Colonic mucosa (tissue), 4 donors: ENCODE measurements around the gene STIM1. TPM values are rescaled to one million over a fixed set of nuclear protein-coding genes. Genes with fewer than 3 reads are reported as not detected.

Source experiments
- DNase-seq: peaks from one replicate; pipeline ENCODE4 v3.0.0-alpha.2; 2020
- H3K27ac ChIP-seq: fragments of 200-600 bp; one replicate; pipeline ENCODE4 v1.8.0; 2021
- H3K27me3 ChIP-seq: fragments of 200-600 bp; one replicate; pipeline ENCODE4 v1.8.0; 2021
- H3K36me3 ChIP-seq: fragments of 200-600 bp; one replicate; pipeline ENCODE4 v1.8.0; 2021
- H3K4me1 ChIP-seq: fragments of 200-600 bp; one replicate; pipeline ENCODE4 v1.8.0; 2021; ENCODE audit warnings: mild to moderate bottlenecking
- H3K4me3 ChIP-seq: fragments of 200-600 bp; one replicate; pipeline ENCODE4 v1.8.0; 2021
- H3K9ac ChIP-seq, 2 donors: one replicate each; pipeline ENCODE4 v1.7.0; 2013; ENCODE audit warnings: control low read depth in 2 of 2, low read depth in 2 of 2, low read length in 2 of 2
- H3K9me3 ChIP-seq: fragments of 200-600 bp; one replicate; pipeline ENCODE4 v1.8.0; 2021
- intact Hi-C: fragments of 100-400 bp; cut with DNase I; formaldehyde crosslinking; loops from one replicate; pipeline ENCODE4 v1.14.1; 2022
- total RNA-seq, 2 donors: library from RNA; stranded (reverse); fragmentation: NEBNext Ultra II Directional in 1 of 2; extraction: Animal tissue kit (Norgen Biotek cat#: 25700) in 1 of 2; gene quantifications; one replicate each; pipeline ENCODE4 v1.2.1, GENCODE V29; 2021
- TF ChIP-seq, protein P1 (sequence below): fragments of 200-600 bp; IDR thresholded peaks from one replicate; pipeline ENCODE4 v1.8.0; 2022; ENCODE audit warnings: antibody characterized with exemption, mild to moderate bottlenecking
- donor health status: healthy.
- donor health status: DM: no; HTN: no; CAD: no.
- donor health status: DM: no; HTN: no; CAD: no.

The STIM1 gene
- total RNA-seq, 2 donors from 2014 or later = 39.1 to 56.8 TPM

DNA sequence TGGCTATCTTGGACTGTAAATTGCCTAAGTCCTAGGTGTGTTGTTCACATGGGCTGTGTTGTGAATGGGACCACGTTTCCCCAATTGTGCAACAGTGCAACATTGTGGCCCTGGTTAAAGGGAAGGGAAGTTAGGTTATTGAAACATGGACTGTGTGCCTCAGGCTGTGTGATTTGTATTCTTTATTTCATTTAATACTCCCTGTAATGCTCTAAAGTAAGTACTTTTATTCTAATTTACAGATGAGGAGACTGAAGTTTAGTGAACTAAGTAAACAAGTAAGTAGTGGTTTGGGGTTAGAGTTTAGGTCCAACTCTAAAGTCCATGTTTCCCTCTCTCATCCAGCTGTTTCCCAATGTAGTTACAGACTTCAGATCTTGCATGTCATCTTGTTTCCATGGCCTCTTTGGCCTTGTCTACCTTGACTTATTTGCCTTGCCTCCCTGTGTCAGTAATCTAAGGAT lies 77.7 kb downstream of the STIM1 start:
- intact Hi-C loops = no loop called here
- Histone ChIP-seq H3K9ac (no peak overlapping the region), H3K27me3 (no peaks in the 10 kb centered on the region), H3K9me3 (no peaks in the 10 kb centered on the region), H3K36me3 (no peaks in the 10 kb centered on the region), H3K4me3 (no peak overlapping the region), H3K4me1 (no peaks in the 10 kb centered on the region), H3K27ac (no peak overlapping the region)
- DNase-seq = no peak
- TF ChIP-seq, protein P1, sequence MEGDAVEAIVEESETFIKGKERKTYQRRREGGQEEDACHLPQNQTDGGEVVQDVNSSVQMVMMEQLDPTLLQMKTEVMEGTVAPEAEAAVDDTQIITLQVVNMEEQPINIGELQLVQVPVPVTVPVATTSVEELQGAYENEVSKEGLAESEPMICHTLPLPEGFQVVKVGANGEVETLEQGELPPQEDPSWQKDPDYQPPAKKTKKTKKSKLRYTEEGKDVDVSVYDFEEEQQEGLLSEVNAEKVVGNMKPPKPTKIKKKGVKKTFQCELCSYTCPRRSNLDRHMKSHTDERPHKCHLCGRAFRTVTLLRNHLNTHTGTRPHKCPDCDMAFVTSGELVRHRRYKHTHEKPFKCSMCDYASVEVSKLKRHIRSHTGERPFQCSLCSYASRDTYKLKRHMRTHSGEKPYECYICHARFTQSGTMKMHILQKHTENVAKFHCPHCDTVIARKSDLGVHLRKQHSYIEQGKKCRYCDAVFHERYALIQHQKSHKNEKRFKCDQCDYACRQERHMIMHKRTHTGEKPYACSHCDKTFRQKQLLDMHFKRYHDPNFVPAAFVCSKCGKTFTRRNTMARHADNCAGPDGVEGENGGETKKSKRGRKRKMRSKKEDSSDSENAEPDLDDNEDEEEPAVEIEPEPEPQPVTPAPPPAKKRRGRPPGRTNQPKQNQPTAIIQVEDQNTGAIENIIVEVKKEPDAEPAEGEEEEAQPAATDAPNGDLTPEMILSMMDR = no peak

DNA sequence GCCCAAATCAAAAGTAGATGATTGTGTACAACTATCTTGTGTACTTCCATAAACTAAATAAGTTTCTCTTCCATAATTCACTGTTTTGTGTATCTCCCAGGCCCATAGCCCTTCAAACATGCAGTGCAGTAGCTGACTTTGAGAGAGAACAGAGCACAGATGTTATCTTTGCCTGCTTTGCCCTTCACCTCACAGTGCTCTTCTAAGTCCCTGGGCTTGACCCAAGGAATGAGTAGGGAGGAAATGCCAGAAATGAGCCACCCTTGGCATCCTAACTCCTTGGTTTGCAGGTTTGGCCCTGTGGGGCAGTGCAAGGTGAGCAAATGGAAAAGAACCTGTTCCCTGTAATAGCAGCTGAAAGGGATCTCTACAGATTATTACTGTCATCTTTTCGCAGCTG lies 79.2 kb downstream of the STIM1 start:
- no peak overlapping the region for H3K9ac ChIP-seq
- intact Hi-C loops = no loop called here
- TF ChIP-seq, protein P1 = no peak
- no peak for DNase-seq
- no peaks in the 10 kb centered on the region for H3K9me3 ChIP-seq
- H3K27me3 ChIP-seq = no peaks in the 10 kb centered on the region
- no peaks in the 10 kb centered on the region for H3K4me1 ChIP-seq
- H3K36me3 ChIP-seq = no peaks in the 10 kb centered on the region
- H3K27ac ChIP-seq = no peak overlapping the region
- H3K4me3 ChIP-seq = no peak overlapping the region

DNA sequence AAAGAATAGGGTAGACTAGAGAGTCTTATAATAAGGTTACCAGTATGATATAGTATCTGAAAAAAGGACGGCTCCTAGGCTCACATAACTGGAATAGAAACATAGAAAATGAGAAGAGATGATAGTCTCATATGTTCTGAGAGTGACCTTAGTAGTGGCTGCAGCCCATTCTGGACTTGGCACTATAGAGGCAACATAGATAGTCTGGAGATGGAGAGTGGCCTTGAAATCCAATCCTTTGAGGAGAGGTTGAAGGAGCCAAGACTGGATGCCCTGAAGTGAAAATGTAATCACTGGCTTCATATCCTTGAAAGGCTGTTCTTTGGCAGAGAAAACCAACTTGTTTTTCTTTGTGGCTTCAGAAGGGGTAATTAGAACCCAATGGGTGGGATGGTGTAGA lies 81.1 kb downstream of the STIM1 start:
- intact Hi-C loops = no loop called here
- Histone ChIP-seq H3K9ac (no peak overlapping the region), H3K27me3 (no peaks in the 10 kb centered on the region), H3K27ac (no peak overlapping the region), H3K4me1 (no peaks in the 10 kb centered on the region), H3K9me3 (no peaks in the 10 kb centered on the region), H3K4me3 (no peak overlapping the region), H3K36me3 (no peaks in the 10 kb centered on the region)
- TF ChIP-seq, protein P1 = no peak
- DNase-seq = no peak

DNA sequence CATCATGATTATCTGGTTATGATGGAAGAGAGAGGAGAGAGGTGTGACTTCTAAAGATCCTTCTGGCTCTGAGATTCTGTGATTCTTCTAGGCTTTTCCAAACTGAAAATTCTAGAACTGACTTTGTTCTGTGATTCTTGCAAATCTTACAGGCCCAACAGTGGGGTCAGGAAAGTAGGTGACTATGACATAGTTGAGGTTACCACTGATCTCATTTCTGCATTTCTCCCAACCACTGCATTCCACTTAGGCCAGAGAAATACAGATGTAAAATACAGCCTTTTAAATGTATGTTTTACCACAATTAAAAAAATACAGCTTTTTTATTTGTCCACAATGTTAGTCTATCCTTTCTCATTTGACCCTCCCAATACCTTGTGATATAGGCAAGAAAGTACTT lies 83.7 kb downstream of the STIM1 start:
- TF ChIP-seq, protein P1 = no peak
- Histone ChIP-seq H3K27ac (no peak overlapping the region), H3K4me1 (peaks cover 4% of the 10 kb centered on the region), H3K9me3 (no peaks in the 10 kb centered on the region), H3K27me3 (no peaks in the 10 kb centered on the region), H3K36me3 (no peaks in the 10 kb centered on the region), H3K4me3 (no peak overlapping the region), H3K9ac (no peak overlapping the region)
- no peak for DNase-seq
- intact Hi-C loops = no loop called here

DNA sequence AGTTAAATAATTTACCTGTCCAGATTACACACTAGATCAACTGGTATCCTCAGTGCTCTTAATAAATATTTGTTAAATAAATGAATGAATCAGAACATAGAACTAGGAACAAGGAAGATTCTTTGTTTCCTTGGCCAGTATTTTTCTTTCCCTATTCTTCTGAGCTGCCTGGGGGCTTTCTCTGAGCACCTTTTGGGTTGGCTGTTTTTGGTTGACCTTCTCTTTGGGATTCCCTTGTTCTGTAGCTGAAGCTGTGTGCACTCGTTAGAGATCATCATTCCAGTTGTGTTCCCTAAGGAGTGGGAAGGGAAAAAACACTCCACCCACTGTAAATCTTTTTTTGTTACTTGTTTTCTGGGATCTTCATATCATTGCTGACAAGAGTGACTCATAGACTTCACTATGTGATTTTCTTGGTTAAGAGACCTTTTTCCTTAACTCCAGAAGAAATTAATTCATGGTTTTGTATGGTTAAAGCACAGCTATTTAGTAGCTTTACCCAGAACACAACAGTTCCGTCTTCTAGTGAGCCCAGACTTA lies 84.3 kb downstream of the STIM1 start:
- Histone ChIP-seq H3K36me3 (no peaks in the 10 kb centered on the region), H3K27ac (no peak overlapping the region), H3K4me1 (peaks cover 4% of the 10 kb centered on the region), H3K4me3 (no peak overlapping the region), H3K9ac (no peak overlapping the region), H3K27me3 (no peaks in the 10 kb centered on the region), H3K9me3 (no peaks in the 10 kb centered on the region)
- no peak for DNase-seq
- TF ChIP-seq, protein P1 = no peak
- intact Hi-C loops = no loop called here
